ENCODE results near the gene CERCAM.

CERCAM gene

DNA sequence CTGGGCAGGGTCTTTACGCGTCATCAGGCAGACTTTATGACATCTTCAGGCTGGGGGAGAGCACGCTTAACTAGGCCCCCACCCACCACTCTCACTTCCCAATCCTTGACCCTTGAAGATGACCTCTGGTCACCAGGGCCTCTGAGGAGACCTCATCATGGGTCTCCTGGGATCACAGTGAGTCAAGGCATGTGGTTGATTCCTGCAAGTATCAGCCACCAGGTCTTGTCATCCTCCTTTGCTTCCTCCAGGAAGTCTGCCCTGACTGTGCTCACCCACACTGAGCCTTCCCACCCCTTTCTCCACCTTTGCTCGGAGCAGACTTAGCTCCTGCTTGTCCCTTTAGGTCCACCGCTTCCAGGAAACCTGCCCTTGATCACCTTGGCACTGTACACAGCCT lies 52.4 kb downstream of the CERCAM start:
- no peak overlapping the region for H3K27ac ChIP-seq (ENCODE audit: poor library complexity, severe bottlenecking)
- H3K27me3 ChIP-seq (ENCODE audit: insufficient read depth, poor library complexity, severe bottlenecking) = no peaks in the 10 kb centered on the region
- no peak for ATAC-seq (ENCODE audit: low read depth)
- TF ChIP-seq, protein P1, sequence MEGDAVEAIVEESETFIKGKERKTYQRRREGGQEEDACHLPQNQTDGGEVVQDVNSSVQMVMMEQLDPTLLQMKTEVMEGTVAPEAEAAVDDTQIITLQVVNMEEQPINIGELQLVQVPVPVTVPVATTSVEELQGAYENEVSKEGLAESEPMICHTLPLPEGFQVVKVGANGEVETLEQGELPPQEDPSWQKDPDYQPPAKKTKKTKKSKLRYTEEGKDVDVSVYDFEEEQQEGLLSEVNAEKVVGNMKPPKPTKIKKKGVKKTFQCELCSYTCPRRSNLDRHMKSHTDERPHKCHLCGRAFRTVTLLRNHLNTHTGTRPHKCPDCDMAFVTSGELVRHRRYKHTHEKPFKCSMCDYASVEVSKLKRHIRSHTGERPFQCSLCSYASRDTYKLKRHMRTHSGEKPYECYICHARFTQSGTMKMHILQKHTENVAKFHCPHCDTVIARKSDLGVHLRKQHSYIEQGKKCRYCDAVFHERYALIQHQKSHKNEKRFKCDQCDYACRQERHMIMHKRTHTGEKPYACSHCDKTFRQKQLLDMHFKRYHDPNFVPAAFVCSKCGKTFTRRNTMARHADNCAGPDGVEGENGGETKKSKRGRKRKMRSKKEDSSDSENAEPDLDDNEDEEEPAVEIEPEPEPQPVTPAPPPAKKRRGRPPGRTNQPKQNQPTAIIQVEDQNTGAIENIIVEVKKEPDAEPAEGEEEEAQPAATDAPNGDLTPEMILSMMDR (IDR thresholded peaks at IDR 0.05; ENCODE audit: poor library complexity, severe bottlenecking) = no peak
- DNase-seq (ENCODE audit: low spot score) = no peak
- no peaks in the 10 kb centered on the region for H3K4me1 ChIP-seq (ENCODE audit: insufficient read depth, poor library complexity, severe bottlenecking)
- no peaks in the 10 kb centered on the region for H3K9me3 ChIP-seq (ENCODE audit: severe bottlenecking)
- H3K4me3 ChIP-seq (ENCODE audit: severe bottlenecking) = no peak overlapping the region
- H3K36me3 ChIP-seq (ENCODE audit: low read depth) = peaks cover 47% of the 10 kb centered on the region

DNA sequence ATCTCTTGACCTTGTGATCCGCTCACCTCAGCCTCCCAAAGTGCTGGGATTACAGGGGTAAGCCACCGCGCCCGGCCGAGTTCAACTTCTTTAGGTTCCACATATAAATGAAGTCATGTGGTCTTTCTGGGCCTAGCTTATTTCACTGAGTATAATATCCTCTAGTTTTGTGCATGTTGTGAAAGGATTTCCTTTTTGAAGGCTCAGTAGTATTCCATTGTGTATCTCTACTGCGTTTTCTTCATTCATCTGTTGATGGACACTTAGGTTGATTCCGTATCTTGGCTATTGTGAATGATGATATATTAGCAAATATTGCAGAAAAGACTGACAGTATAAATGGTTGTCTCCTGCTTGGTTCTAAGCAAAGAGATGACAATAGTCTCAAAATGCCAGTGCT lies 55.2 kb downstream of the CERCAM start:
- ATAC-seq (ENCODE audit: low read depth) = no peak
- H3K36me3 ChIP-seq (ENCODE audit: low read depth) = peaks cover 52% of the 10 kb centered on the region

DNA sequence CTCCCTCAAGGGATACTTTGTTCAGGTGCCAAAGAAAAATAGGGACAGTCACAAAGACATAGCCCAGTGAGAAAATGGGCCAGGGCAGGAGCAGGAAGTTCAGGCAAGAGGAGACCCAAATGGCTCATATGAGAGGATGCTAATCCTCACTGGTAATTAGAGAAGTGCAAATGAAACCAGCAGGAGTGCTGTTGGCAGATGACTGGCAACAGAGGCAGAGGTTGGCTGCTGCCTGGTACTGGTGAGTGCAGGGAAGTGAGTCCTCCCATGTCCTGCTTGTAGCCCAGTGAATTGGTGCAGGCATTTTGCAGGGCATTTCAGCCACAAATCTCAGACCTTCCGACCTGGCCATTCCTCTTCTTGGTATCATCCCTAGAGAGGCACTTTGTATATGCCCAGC lies 58.6 kb downstream of the CERCAM start:
- Histone ChIP-seq H3K27ac (ENCODE audit: poor library complexity, severe bottlenecking) (no peak overlapping the region), H3K4me3 (ENCODE audit: severe bottlenecking) (no peak overlapping the region), H3K9me3 (ENCODE audit: severe bottlenecking) (no peaks in the 10 kb centered on the region), H3K4me1 (ENCODE audit: insufficient read depth, poor library complexity, severe bottlenecking) (no peaks in the 10 kb centered on the region), H3K27me3 (ENCODE audit: insufficient read depth, poor library complexity, severe bottlenecking) (no peaks in the 10 kb centered on the region), H3K36me3 (ENCODE audit: low read depth) (peaks cover 73% of the 10 kb centered on the region)
- DNase-seq (ENCODE audit: low spot score) (no peak), ATAC-seq (ENCODE audit: low read depth) (no peak)
- TF ChIP-seq, protein P1 (IDR thresholded peaks at IDR 0.05; ENCODE audit: poor library complexity, severe bottlenecking) = no peak

More for the DNA sequence above, 55.2 kb downstream of the CERCAM start:
- no peaks in the 10 kb centered on the region for H3K9me3 ChIP-seq (ENCODE audit: severe bottlenecking)
- DNase-seq (ENCODE audit: low spot score) = no peak
- TF ChIP-seq, protein P1 (IDR thresholded peaks at IDR 0.05; ENCODE audit: poor library complexity, severe bottlenecking) = no peak
- no peaks in the 10 kb centered on the region for H3K4me1 ChIP-seq (ENCODE audit: insufficient read depth, poor library complexity, severe bottlenecking)
- H3K27me3 ChIP-seq (ENCODE audit: insufficient read depth, poor library complexity, severe bottlenecking) = no peaks in the 10 kb centered on the region
- no peak overlapping the region for H3K27ac ChIP-seq (ENCODE audit: poor library complexity, severe bottlenecking)
- H3K4me3 ChIP-seq (ENCODE audit: severe bottlenecking) = no peak overlapping the region

DNA sequence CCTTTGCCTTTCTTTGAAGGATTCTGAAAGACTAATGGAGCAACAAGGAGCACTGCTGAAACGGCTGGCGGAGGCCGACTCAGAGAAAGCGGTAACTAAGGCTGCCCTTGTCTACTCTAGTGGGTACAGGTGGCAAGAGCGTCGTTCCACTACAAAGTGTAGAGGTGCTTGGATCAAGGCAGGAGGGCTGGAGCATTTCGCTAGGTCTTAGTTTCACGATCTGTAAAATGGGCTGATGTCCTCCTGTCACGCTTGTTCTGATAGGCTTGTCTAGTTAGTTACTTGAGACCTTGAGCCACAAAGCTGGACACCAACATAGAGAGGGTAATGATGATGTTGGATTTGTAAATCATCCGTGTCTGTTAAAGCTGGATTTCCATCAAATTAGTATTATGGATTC lies 60.9 kb downstream of the CERCAM start:
- peaks cover 76% of the 10 kb centered on the region for H3K36me3 ChIP-seq (ENCODE audit: low read depth)
- DNase-seq (ENCODE audit: low spot score) (no peak), ATAC-seq (ENCODE audit: low read depth) (no peak)
- no peaks in the 10 kb centered on the region for H3K9me3 ChIP-seq (ENCODE audit: severe bottlenecking)
- TF ChIP-seq, protein P1 (IDR thresholded peaks at IDR 0.05; ENCODE audit: poor library complexity, severe bottlenecking) = no peak
- H3K4me3 ChIP-seq (ENCODE audit: severe bottlenecking) = no peak overlapping the region
- no peak overlapping the region for H3K27ac ChIP-seq (ENCODE audit: poor library complexity, severe bottlenecking)
- H3K4me1 ChIP-seq (ENCODE audit: insufficient read depth, poor library complexity, severe bottlenecking) = no peaks in the 10 kb centered on the region
- H3K27me3 ChIP-seq (ENCODE audit: insufficient read depth, poor library complexity, severe bottlenecking) = no peaks in the 10 kb centered on the region

DNA sequence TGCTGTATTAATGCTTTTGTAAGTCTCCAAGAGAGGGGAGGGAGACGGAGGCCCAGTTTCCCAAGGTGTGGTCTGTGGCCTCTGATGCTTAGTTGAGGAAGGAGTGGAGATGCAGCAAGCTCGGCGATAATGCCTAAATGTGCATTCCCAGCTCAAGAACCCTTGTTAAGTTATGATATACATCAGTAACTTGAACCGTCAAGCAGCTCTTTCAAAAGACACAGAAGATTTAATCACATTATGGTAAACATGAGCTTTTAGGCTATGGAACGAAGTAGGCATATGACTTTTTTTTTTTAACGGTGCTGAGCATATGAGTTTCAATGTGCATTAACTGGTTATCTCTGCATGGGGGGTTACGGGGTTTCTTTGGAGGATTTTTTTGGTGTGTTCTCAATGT lies 61.5 kb downstream of the CERCAM start:
- Histone ChIP-seq H3K9me3 (ENCODE audit: severe bottlenecking) (no peaks in the 10 kb centered on the region), H3K4me3 (ENCODE audit: severe bottlenecking) (no peak overlapping the region), H3K27me3 (ENCODE audit: insufficient read depth, poor library complexity, severe bottlenecking) (no peaks in the 10 kb centered on the region), H3K4me1 (ENCODE audit: insufficient read depth, poor library complexity, severe bottlenecking) (no peaks in the 10 kb centered on the region), H3K36me3 (ENCODE audit: low read depth) (peaks cover 82% of the 10 kb centered on the region), H3K27ac (ENCODE audit: poor library complexity, severe bottlenecking) (no peak overlapping the region)
- TF ChIP-seq, protein P1 (IDR thresholded peaks at IDR 0.05; ENCODE audit: poor library complexity, severe bottlenecking) = no peak
- ATAC-seq (ENCODE audit: low read depth) (no peak), DNase-seq (ENCODE audit: low spot score) (no peak)
